Keratinocyte (primary cell): Measurements from ENCODE around the gene NT5M.

Source experiments
- EZH2 ChIP-seq: IDR thresholded peaks from one replicate; pipeline ENCODE4 v1.6.1; 2012; ENCODE audit warnings: inconsistent platforms, mild to moderate bottlenecking, low read length, moderate library complexity
- TF ChIP-seq, protein P1 (sequence below), 3 experiments: IDR thresholded peaks in 1 of 3; conservative IDR thresholded peaks in 1 of 3; optimal IDR thresholded peaks in 1 of 3; 2 replicates in 2 of 3; 3 replicates in 1 of 3; pipeline versions ENCODE3 to v1.5.1; 2011; ENCODE audit warnings: low read length in 3 of 3, mild to moderate bottlenecking in 3 of 3, moderate library complexity in 2 of 3, control low read depth in 1 of 3, inconsistent platforms in 1 of 3; ENCODE audit not compliant: insufficient read depth in 2 of 3; ENCODE audit errors: extremely low read depth in 1 of 3

DNA sequence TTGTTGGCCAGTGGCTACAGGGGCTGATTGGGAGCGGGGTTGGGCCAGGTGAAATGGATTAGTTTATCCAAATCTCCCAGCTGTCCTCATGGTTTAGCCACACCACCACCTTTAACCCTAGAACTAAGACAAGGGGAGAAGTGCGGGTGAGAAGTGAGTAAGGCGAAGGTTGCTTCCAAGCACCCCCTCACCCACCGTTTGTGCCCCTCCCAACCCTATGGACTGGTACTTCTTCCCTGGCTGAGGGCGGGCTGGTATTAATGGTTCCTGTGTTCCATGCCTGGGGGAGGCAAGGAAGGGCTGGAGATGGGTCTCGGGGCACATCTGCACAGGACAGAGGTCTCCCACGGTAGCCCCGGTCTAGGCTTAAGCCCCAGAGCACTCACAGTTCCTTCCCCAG lies 25.1 kb downstream of the NT5M start:
- TF ChIP-seq, protein P1, sequence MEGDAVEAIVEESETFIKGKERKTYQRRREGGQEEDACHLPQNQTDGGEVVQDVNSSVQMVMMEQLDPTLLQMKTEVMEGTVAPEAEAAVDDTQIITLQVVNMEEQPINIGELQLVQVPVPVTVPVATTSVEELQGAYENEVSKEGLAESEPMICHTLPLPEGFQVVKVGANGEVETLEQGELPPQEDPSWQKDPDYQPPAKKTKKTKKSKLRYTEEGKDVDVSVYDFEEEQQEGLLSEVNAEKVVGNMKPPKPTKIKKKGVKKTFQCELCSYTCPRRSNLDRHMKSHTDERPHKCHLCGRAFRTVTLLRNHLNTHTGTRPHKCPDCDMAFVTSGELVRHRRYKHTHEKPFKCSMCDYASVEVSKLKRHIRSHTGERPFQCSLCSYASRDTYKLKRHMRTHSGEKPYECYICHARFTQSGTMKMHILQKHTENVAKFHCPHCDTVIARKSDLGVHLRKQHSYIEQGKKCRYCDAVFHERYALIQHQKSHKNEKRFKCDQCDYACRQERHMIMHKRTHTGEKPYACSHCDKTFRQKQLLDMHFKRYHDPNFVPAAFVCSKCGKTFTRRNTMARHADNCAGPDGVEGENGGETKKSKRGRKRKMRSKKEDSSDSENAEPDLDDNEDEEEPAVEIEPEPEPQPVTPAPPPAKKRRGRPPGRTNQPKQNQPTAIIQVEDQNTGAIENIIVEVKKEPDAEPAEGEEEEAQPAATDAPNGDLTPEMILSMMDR (optimal IDR thresholded peaks at IDR 0.05 in 1 of 3, IDR thresholded peaks at IDR 0.05 in 1 of 3, conservative IDR thresholded peaks at IDR 0.05 in 1 of 3; ENCODE audit: extremely low read depth in 1 of 3, insufficient read depth in 2 of 3, low read length in 3 of 3), result no peak
- TF ChIP-seq EZH2, result no peak
